Mononuclear cell (primary cell): Measurements from ENCODE around the gene ANO1. TPM values are rescaled to one million over a fixed set of nuclear protein-coding genes. Genes with fewer than 3 reads are reported as not detected.

Experiments
- H3K27me3 ChIP-seq: 2 replicates; pipeline ENCODE4 v1.6.0; 2011; ENCODE audit warnings: low read length, control low read depth; ENCODE audit not compliant: insufficient read depth
- H3K4me1 ChIP-seq: 2 replicates; pipeline ENCODE4 v1.5.1; 2011; ENCODE audit warnings: mild to moderate bottlenecking, low read length, control low read depth; ENCODE audit not compliant: insufficient read depth
- H3K4me3 ChIP-seq: 2 replicates; pipeline ENCODE4 v1.5.1; 2011; ENCODE audit warnings: mild to moderate bottlenecking, low read length, moderate library complexity
- H3K9me3 ChIP-seq: 2 replicates; pipeline ENCODE4 v1.5.1; 2011; ENCODE audit warnings: low read depth, mild to moderate bottlenecking, control low read depth, low read length
- total RNA-seq: library from RNA; depleted of rRNA; stranded (reverse); fragments of >200 nt; gene quantifications from one replicate; pipeline ENCODE4 v1.2.3, GENCODE V29; 2012

ANO1 gene
- total RNA-seq, 1 donor, result not detected

DNA sequence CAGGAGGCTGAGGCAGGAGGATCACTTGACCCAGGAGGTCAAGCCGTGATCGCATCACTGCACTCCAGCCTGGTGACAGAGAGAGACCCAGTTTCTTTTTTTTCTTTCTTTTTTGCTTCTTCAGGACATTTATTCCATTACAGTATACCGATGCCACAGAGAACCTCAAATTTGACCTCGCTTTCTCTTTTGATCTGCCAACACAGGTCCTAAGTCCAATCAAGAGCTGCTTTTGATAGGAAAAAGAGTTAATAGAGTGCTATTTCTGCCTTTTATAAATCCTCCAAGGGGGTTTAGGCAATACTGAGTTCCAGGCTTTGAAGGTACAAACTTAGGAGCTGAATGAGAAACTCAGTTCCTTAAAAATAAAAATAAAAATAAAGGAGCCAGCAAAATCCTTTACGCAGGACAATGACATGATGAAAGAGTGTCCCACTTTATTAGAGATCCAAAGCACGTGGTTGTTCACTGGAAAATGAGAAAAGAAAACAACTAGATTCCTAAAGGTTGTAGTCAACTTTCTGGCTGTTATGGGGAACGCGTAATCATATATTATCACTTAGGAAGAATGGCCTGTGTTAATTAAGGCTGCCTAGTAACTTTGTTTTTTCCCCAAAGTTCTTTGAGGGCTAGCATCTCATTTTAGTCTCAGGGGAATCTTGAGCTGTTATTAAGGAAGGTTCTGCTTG lies 152.2 kb downstream of the ANO1 start:
- H3K9me3 ChIP-seq, result no peaks in the 10 kb centered on the region

DNA sequence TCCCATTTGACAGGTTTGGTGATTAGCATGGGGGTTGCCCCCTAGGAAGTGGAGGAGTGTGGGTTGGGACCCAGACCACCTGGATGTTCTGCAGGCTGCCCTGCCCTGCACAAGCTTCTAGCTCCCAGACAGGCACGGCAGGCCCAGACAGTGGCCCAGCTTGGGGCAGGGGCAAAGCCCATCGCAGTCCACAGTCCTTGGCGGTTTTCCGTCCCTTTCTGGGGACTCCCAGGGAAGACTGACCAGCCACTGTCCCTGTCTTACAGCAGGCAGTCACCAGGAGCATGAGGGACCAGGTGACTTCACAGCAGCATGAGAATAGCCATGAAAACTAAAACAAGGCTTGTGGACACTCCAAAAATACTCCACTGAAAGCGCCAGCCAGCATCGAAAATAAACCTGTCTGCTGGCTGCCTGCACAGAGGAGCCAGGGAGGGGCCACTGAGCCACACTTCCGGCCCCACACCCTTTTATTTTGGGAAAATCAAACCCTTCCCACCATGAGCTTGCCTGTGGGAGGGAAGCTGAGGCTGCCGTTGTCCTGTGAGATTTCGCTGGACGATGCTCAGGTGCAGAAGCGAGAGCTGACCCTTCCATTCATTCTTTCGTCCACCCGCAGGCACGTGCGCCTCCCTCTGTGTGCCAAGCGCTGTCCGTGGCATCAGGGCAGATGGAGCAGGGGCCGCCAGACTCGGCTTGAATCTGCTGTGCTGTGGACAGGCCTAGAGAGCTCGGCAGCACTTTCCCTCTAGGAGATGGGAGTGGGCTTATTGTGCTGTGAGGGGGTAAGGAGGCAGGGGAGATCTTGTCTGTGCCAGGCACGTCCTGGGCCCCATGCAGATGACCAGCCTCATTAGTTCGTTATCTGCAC lies 153.0 kb downstream of the ANO1 start:
- no peaks in the 10 kb centered on the region for H3K27me3 ChIP-seq
- H3K4me1 ChIP-seq, result no peaks in the 10 kb centered on the region
- H3K4me3 ChIP-seq, result no peak overlapping the region
- no peaks in the 10 kb centered on the region for H3K9me3 ChIP-seq

More for the DNA sequence above, 152.2 kb downstream of the ANO1 start:
- H3K4me1 ChIP-seq, result no peaks in the 10 kb centered on the region
- H3K4me3 ChIP-seq, result no peak overlapping the region
- no peaks in the 10 kb centered on the region for H3K27me3 ChIP-seq

DNA sequence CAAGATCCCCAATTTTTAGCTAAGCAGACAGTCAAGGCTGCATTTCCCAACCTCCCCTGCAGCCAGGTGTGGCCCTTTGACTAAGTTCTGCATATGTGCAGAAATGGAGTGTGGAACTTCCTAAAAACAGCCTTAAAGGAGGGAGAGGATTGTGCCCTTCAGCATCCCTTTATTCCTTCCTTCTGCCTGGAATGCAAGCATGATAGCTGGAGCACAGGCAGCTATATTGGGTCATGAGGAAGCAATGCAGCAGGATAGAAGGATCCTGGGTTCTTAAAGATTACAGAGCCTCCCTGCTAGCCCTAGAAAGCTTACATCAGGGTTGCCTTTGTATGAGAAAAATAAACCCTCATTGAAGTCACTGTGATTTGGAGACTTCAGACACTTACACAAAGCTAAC lies 154.9 kb downstream of the ANO1 start:
- H3K4me3 ChIP-seq, result no peak overlapping the region
- H3K9me3 ChIP-seq, result no peaks in the 10 kb centered on the region

DNA sequence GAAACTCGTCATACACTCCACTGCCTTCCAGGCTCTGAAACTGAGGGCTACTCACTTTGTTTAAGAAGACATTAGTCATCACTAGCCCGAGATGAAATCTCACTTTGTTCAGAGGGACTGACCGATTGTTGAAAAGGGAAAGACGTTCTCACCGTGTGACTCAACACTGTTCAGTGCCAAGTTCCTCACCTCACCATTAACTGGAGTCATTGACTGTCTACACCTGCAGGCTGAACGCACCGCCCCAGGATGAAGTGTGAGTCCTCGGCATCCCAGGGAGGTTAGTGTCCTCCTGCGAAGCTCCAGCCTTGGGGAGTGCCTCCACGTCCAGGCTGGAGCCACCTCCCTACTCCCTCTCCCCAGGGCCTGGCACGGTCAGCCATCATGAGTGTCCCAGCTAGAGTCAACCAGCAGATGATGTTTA lies 155.4 kb downstream of the ANO1 start:
- Histone ChIP-seq H3K27me3 (no peaks in the 10 kb centered on the region), H3K4me3 (no peak overlapping the region), H3K4me1 (no peaks in the 10 kb centered on the region), H3K9me3 (no peaks in the 10 kb centered on the region)

More for the DNA sequence above, 154.9 kb downstream of the ANO1 start:
- H3K4me1 ChIP-seq, result no peaks in the 10 kb centered on the region
- H3K27me3 ChIP-seq, result no peaks in the 10 kb centered on the region

DNA sequence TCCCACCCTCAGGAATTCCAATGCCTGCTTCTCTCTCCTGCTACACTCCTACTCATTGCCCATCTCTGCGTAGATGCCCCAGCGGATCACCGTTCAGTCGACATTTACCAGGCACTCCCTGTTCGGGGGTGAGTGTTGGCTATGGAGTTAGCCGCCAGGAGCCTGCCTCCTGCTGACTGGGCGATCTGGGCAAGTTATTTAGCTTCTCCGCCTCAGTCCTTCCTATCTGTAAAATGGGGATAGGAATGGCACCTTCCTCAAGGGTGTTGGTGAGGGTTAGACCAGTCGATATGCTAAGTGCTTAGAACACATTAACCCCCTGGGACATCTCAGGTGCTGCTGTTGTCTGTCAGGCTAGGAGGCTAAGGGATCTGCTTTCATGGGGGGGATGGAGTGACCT lies 155.8 kb downstream of the ANO1 start:
- H3K9me3 ChIP-seq, result no peaks in the 10 kb centered on the region
- no peak overlapping the region for H3K4me3 ChIP-seq
- no peaks in the 10 kb centered on the region for H3K4me1 ChIP-seq
- H3K27me3 ChIP-seq, result no peaks in the 10 kb centered on the region

Other genes with a start within 250 kb of the ANO1 start
- 16.8 TPM for gene FADD, start 125.0 kb downstream of the ANO1 start, total RNA-seq
- gene PPFIA1, start 192.4 kb downstream of the ANO1 start, total RNA-seq, result 31.4 TPM